HCT116 (cell line): ENCODE results near the gene PCID2. TPM values are rescaled to one million over a fixed set of nuclear protein-coding genes. Genes with fewer than 3 reads are reported as not detected.
A peak's percentile ranks its signal among the peaks of the same experiment; 100 is the strongest.

Experiments
- ATAC-seq: fragments of 200-7000 bp; cut with Tn5 transposase; 2 replicates; pipeline ENCODE4 v1.9.1; 2020; ENCODE audit warnings: mild to moderate bottlenecking, moderate library complexity
- BruUV-seq: library from RNA; stranded (reverse); fragments of 400-500 nt; replicated peaks from 2 replicates; lab custom pipeline; 2021; lab: Mats Ljungman, UMichigan
- CTCF ChIA-PET: fragments of 300-600 bp; sonication (Branson Sonifier 250); formaldehyde crosslinking; loops from one replicate; lab custom pipeline; 2021; ENCODE audit warnings: antibody characterized with exemption; lab: Charles Lee
- POLR2A ChIA-PET: fragments of 300-600, 350-600 bp; sonication (Branson Sonifier 250); formaldehyde crosslinking; loops from one replicate; lab custom pipeline; 2021; ENCODE audit warnings: antibody characterized with exemption; lab: Charles Lee
- RAD21 ChIA-PET, 2 experiments: fragments of 300-600 bp; sonication (Branson Sonifier 250); formaldehyde crosslinking; loops; one replicate each; lab custom pipeline; 2023; ENCODE audit warnings: low total read pairs in 2 of 2; ENCODE audit not compliant: uncharacterized antibody in 2 of 2, unreplicated experiment in 2 of 2, low non-redundant PET in 1 of 2; lab: Charles Lee
- DNase-seq: peaks from one replicate; pipeline ENCODE4 v3.0.0-alpha.2; 2010; ENCODE audit warnings: low read depth, low spot score
- H2AFZ ChIP-seq: fragments of 200-600 bp; shearing (Covaris generic), sonication (generic); 2 replicates; pipeline ENCODE4 v1.6.1; 2017; ENCODE audit warnings: low read depth, mixed run types, mixed read lengths, antibody characterized with exemption, low read length; ENCODE audit not compliant: poor library complexity, severe bottlenecking
- H3K27ac ChIP-seq: 2 replicates; pipeline ENCODE4 v1.5.1; 2012; ENCODE audit warnings: low read depth, low read length
- H3K27me3 ChIP-seq: fragments of 200-600 bp; sonication (generic); 2 replicates; pipeline ENCODE4 v1.6.1; 2016; ENCODE audit warnings: mixed run types, low read length, mixed read lengths; ENCODE audit not compliant: insufficient read depth
- H3K36me3 ChIP-seq, 2 experiments: fragments of 200-500 bp in 1 of 2; fragments of 200-600 bp in 1 of 2; sonication (Bioruptor generic) in 1 of 2; sonication (generic) in 1 of 2; 2 replicates each; pipeline versions ENCODE4 v1.5.1 to v1.6.1; 2014 to 2016; ENCODE audit warnings: low read length in 2 of 2, inconsistent platforms in 1 of 2, mixed read lengths in 1 of 2, mixed run types in 1 of 2; ENCODE audit not compliant: insufficient read depth in 2 of 2, control insufficient read depth in 1 of 2
- H3K4me1 ChIP-seq, 2 experiments: fragments of 200-600 bp in 1 of 2; sonication (generic) in 1 of 2; 2 replicates each; pipeline versions ENCODE4 v1.5.1 to v1.6.1; 2012 to 2017; ENCODE audit warnings: low read length in 2 of 2, inconsistent platforms in 1 of 2, mild to moderate bottlenecking in 1 of 2, mixed read lengths in 1 of 2, mixed run types in 1 of 2, moderate library complexity in 1 of 2; ENCODE audit not compliant: insufficient read depth in 2 of 2, control insufficient read depth in 1 of 2
- H3K4me2 ChIP-seq: fragments of 200-600 bp; sonication (generic); 2 replicates; pipeline ENCODE4 v1.6.1; 2017; ENCODE audit warnings: mixed run types, low read length, mixed read lengths
- H3K4me3 ChIP-seq, 2 experiments: fragments of 200-600 bp in 1 of 2; sonication (generic) in 1 of 2; replicated peaks in 1 of 2; 2 replicates each; pipeline ENCODE4 v1.5.1; 2011 to 2016; ENCODE audit warnings: low read length in 2 of 2, control low read depth in 1 of 2, low read depth in 1 of 2, mild to moderate bottlenecking in 1 of 2, mixed read lengths in 1 of 2, mixed run types in 1 of 2
- H3K79me2 ChIP-seq: fragments of 200-600 bp; sonication (generic); 2 replicates; pipeline ENCODE4 v1.6.1; 2017; ENCODE audit warnings: mild to moderate bottlenecking, mixed run types, low read length, moderate library complexity, mixed read lengths; ENCODE audit not compliant: insufficient read depth
- H3K9ac ChIP-seq: fragments of 200-600 bp; sonication (generic); 2 replicates; pipeline ENCODE4 v1.6.1; 2016; ENCODE audit warnings: low read length, mixed read lengths
- H3K9me2 ChIP-seq: fragments of 200-600 bp; sonication (generic), shearing (Covaris generic); 2 replicates; pipeline ENCODE4 v1.6.1; 2017; ENCODE audit warnings: mixed run types, mild to moderate bottlenecking, moderate library complexity; ENCODE audit not compliant: insufficient read depth
- H3K9me3 ChIP-seq, 2 experiments: fragments of 200-500 bp in 1 of 2; fragments of 200-600 bp in 1 of 2; sonication (Bioruptor generic) in 1 of 2; sonication (generic) in 1 of 2; 2 replicates each; pipeline ENCODE4 v1.6.1; 2014 to 2017; ENCODE audit warnings: low read length in 2 of 2, mixed read lengths in 2 of 2, inconsistent platforms in 1 of 2, low read depth in 1 of 2, mild to moderate bottlenecking in 1 of 2, mixed run types in 1 of 2, moderate library complexity in 1 of 2; ENCODE audit not compliant: control insufficient read depth in 1 of 2, insufficient read depth in 1 of 2
- H4K20me1 ChIP-seq: fragments of 200-600 bp; sonication (generic), shearing (Covaris generic); 2 replicates; pipeline ENCODE4 v1.6.1; 2017; ENCODE audit warnings: mixed run types, mild to moderate bottlenecking, moderate library complexity; ENCODE audit not compliant: insufficient read depth
- CBX3 ChIP-seq: IDR thresholded peaks from 2 replicates; pipeline ENCODE4 v1.6.1; 2012; ENCODE audit warnings: low read depth
- CEBPB ChIP-seq: IDR thresholded peaks from 2 replicates; pipeline ENCODE4 v1.6.1; 2012; ENCODE audit warnings: low read depth
- EZH2 ChIP-seq: fragments of 200-600 bp; sonication (generic); IDR thresholded peaks from 2 replicates; pipeline ENCODE4 v1.6.1; 2017; ENCODE audit warnings: antibody characterized with exemption, mixed run types
- FOSL1 ChIP-seq: IDR thresholded peaks from 2 replicates; pipeline ENCODE4 v1.6.1; 2012; ENCODE audit warnings: low read depth
- JUND ChIP-seq: IDR thresholded peaks from 2 replicates; pipeline ENCODE4 v1.6.1; 2012
- MAX ChIP-seq: IDR thresholded peaks from 2 replicates; pipeline ENCODE4 v1.6.1; 2012
- POLR2A ChIP-seq: IDR thresholded peaks from 2 replicates; pipeline ENCODE4 v1.7.0; 2011; ENCODE audit warnings: borderline replicate concordance; ENCODE audit not compliant: insufficient read depth, insufficient read length; ENCODE audit errors: extremely low read depth
- POLR2AphosphoS5 ChIP-seq: IDR thresholded peaks from 2 replicates; pipeline ENCODE4 v1.6.1; 2011; ENCODE audit warnings: mild to moderate bottlenecking, low read depth, low read length, moderate library complexity
- RAD21 ChIP-seq: IDR thresholded peaks from 2 replicates; pipeline ENCODE4 v1.6.1; 2012; ENCODE audit warnings: low read depth, mild to moderate bottlenecking
- REST ChIP-seq: IDR thresholded peaks from 2 replicates; pipeline ENCODE4 v1.6.1; 2012; ENCODE audit warnings: low read depth
- SIN3A ChIP-seq: IDR thresholded peaks from 2 replicates; pipeline ENCODE4 v1.6.1; 2012; ENCODE audit warnings: low read depth
- SP1 ChIP-seq: IDR thresholded peaks from 2 replicates; pipeline ENCODE4 v1.6.1; 2012; ENCODE audit warnings: low read depth
- SRF ChIP-seq: IDR thresholded peaks from 2 replicates; pipeline ENCODE4 v1.6.1; 2012; ENCODE audit warnings: low read depth
- TCF7L2 ChIP-seq: IDR thresholded peaks from 2 replicates; pipeline ENCODE4 v1.7.0; 2011; ENCODE audit warnings: borderline replicate concordance, inconsistent platforms; ENCODE audit not compliant: insufficient read depth, insufficient read length; ENCODE audit errors: extremely low read depth
- YY1 ChIP-seq: IDR thresholded peaks from 2 replicates; pipeline ENCODE4 v1.6.1; 2011; ENCODE audit warnings: low read length, low read depth, moderate library complexity, mild to moderate bottlenecking; ENCODE audit not compliant: insufficient replicate concordance; ENCODE audit errors: extremely low read depth
- ZFX ChIP-seq: fragments of 450-650 bp; IDR thresholded peaks from 2 replicates; pipeline ENCODE4 v1.6.1; 2017
- intact Hi-C: fragments of 100-400 bp; cut with micrococcal nuclease; formaldehyde crosslinking; loops from 2 replicates; pipeline ENCODE4 v1.10.0; 2022
- total RNA-seq: library from RNA; stranded (reverse); gene quantifications from one replicate; pipeline ENCODE4 v1.2.1, GENCODE V29; 2021; ENCODE audit not compliant: unreplicated experiment

PCID2 gene
- total RNA-seq, 1 experiment from 2014 or later: 73.3 TPM

- CTCF ChIA-PET: no interaction called here
- Histone ChIP-seq H2AFZ (no peak overlapping the region), H3K9me3 (no peaks in the 10 kb centered on the region), H3K4me3 (no peak overlapping the region), H4K20me1 (no peaks in the 10 kb centered on the region), H3K27ac (no peak overlapping the region), H3K4me2 (no peak overlapping the region), H3K27me3 (no peaks in the 10 kb centered on the region), H3K79me2 (peaks cover 32% of the 10 kb centered on the region), H3K9me2 (no peaks in the 10 kb centered on the region), H3K36me3 (peaks cover 17% of the 10 kb centered on the region in 2 experiments; a peak in 3 of 4 replicates), H3K4me1 (no peaks in the 10 kb centered on the region), H3K9ac (no peak overlapping the region)
- TF ChIP-seq ZFX: no peak
- TF ChIP-seq YY1: no peak
- no peak for TF ChIP-seq POLR2AphosphoS5
- no peak for TF ChIP-seq JUND
- no peak for TF ChIP-seq MAX
- TF ChIP-seq REST: no peak
- TF ChIP-seq EZH2: no peak
- TF ChIP-seq FOSL1: no peak
- TF ChIP-seq TCF7L2: no peak
- no peak for TF ChIP-seq SRF
- TF ChIP-seq POLR2A: no peak
- TF ChIP-seq RAD21: no peak
- TF ChIP-seq SP1: no peak
- no peak for TF ChIP-seq CEBPB
- no peak for TF ChIP-seq CBX3
- no peak for TF ChIP-seq SIN3A
- intact Hi-C loops: no loop called here
- POLR2A ChIA-PET: interaction anchor here (0.6 kb wide), 1 partner anchor 103 kb away, joined by 3 read pairs; no protein-coding TSS in a partner anchor
- ATAC-seq (peak; percentile 24; the same call in 1 of the 2 replicates), DNase-seq (no peak)
- RAD21 ChIA-PET: no interaction called here
- no TSS peak for BruUV-seq
Observed at GRCh38 chr13:113231306-113232207, 23.1 kb upstream of the PCID2 start.
